ENCODE measurements around the gene LSM3. TPM values are rescaled to one million over a fixed set of nuclear protein-coding genes. Genes with fewer than 3 reads are reported as not detected.

The LSM3 gene
- total RNA-seq, 2 experiments from 2014 or later: 12.4 to 21.9 TPM

DNA sequence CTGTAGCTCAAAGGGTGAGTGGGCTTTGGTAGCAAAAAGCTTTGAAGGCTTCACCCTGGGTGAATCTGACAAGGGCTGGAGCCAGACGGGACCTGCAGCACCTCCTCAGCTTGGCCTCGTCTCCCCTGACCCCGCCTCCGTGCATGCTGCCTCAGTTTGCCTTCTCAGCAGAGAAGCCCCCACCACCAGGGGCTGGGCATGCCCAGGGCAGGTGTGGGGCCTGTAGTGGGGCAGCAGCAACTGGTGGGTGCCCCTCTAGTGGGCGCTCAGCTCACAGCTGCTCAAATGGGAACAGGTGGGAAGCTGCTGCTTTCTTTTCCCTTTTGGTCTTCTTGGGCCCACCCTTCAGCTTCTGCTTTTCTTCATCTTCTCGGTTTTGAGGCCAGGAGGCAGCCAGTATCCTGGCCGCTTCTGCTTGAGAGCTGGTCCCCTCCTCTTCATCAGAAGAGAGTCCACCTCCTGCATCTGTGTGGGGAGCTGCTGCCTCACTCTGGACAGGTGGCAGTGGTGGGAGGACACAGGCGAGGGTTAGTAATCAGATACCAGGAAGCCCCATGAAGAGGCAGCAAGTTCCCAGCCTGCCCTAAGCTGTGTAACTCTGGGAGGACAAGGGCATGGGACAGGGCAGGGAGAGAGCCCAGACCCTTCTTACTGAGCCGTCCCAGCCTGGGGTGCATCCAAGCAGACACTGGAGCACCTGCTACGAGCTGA is 32.8 kb upstream of the LSM3 start:
- intact Hi-C loops (cut with micrococcal nuclease; ENCODE audit: unreplicated experiment): no loop called here
- no peaks in the 10 kb centered on the region for H3K9me2 ChIP-seq (ENCODE audit: insufficient read depth, low read length)
- H3K79me2 ChIP-seq (ENCODE audit: insufficient read depth, low read depth, low read length): no peaks in the 10 kb centered on the region
- H4K20me1 ChIP-seq (ENCODE audit: insufficient read depth, low read length): 0 out of 2 replicates have a peak, but pooled peaks cover 3% of the 10 kb centered on the region
- BruUV-seq (replicated peaks): TSS peak; percentile 65
- H3K4me2 ChIP-seq (ENCODE audit: low read length): no peak overlapping the region
- H3K36me3 ChIP-seq (ENCODE audit: insufficient read depth, low read length): peaks cover 33% of the 10 kb centered on the region
- POLR2A ChIA-PET: interaction anchor here (0.7 kb wide), 2 partner anchors 27 to 1397 kb away, joined by 3 read pairs; no protein-coding TSS in a partner anchor
- CTCF ChIA-PET (ENCODE audit: unreplicated experiment): no interaction called here
- TF ChIP-seq CTCF (conservative IDR thresholded peaks at IDR 0.05; ENCODE audit: low read length) (no peak), EZH2phosphoT487 (IDR thresholded peaks at IDR 0.05; ENCODE audit: borderline replicate concordance, low read depth, low read length) (no peak)
- H2AFZ ChIP-seq (ENCODE audit: low read length): no peak overlapping the region
- DNase-seq (ENCODE audit: low spot score): no peak
- no peaks in the 10 kb centered on the region for H3K4me1 ChIP-seq (ENCODE audit: insufficient read depth, low read length, poor library complexity, severe bottlenecking)
- H3K9me3 ChIP-seq (ENCODE audit: low read length): no peaks in the 10 kb centered on the region
- H3K27ac ChIP-seq (ENCODE audit: low read depth, low read length, poor library complexity, severe bottlenecking): no peak overlapping the region
- H3K4me3 ChIP-seq (ENCODE audit: low read depth, low read length, poor library complexity, severe bottlenecking): no peak overlapping the region

DNA sequence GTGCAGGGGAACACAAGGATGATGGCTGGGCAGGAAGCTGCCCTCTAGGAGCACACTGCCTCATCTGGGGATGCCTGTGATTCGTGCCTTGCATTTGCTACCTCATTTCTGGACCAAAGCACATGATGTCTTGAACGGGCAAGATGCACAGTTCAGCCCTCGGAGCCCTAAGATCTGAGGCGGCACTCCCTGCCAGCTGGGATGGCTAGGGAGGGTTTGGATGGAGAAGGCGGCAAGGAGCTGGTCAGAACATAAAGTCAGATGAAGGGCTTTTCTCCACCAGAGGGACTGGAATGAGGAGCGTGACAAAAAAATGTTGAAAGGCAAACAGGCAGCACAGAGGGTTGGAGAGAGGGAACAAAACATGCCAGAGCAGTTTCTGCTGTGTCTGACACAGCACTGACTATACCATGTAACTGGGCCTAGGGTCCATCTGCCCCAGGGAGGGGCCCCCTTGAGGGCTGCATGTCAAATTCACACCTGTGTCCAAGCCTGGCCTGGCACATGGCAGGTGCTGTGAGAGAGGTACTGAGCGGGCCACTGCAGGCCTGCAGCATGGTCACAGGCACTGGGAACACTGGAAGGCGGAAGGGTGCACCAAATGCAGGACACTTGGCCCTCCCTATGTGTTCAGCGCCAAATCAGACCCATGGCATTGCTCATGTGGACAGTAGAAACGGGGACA is 32.1 kb upstream of the LSM3 start:
- Histone ChIP-seq H3K27ac (ENCODE audit: low read depth, low read length, poor library complexity, severe bottlenecking) (no peak overlapping the region), H4K20me1 (ENCODE audit: insufficient read depth, low read length) (0 out of 2 replicates have a peak, but pooled peaks cover 3% of the 10 kb centered on the region), H3K9me2 (ENCODE audit: insufficient read depth, low read length) (no peaks in the 10 kb centered on the region), H2AFZ (ENCODE audit: low read length) (no peak overlapping the region), H3K79me2 (ENCODE audit: insufficient read depth, low read depth, low read length) (no peaks in the 10 kb centered on the region), H3K4me1 (ENCODE audit: insufficient read depth, low read length, poor library complexity, severe bottlenecking) (no peaks in the 10 kb centered on the region), H3K36me3 (ENCODE audit: insufficient read depth, low read length) (peaks cover 33% of the 10 kb centered on the region), H3K9me3 (ENCODE audit: low read length) (no peaks in the 10 kb centered on the region), H3K4me3 (ENCODE audit: low read depth, low read length, poor library complexity, severe bottlenecking) (no peak overlapping the region), H3K4me2 (ENCODE audit: low read length) (no peak overlapping the region)
- TF ChIP-seq CTCF (conservative IDR thresholded peaks at IDR 0.05; ENCODE audit: low read length) (no peak), EZH2phosphoT487 (IDR thresholded peaks at IDR 0.05; ENCODE audit: borderline replicate concordance, low read depth, low read length) (no peak)
- intact Hi-C loops (cut with micrococcal nuclease; ENCODE audit: unreplicated experiment): no loop called here
- BruUV-seq (replicated peaks): no TSS peak
- CTCF ChIA-PET (ENCODE audit: unreplicated experiment): no interaction called here
- POLR2A ChIA-PET: no interaction called here
- no peak for DNase-seq (ENCODE audit: low spot score)

- TF ChIP-seq EZH2phosphoT487 (IDR thresholded peaks at IDR 0.05; ENCODE audit: borderline replicate concordance, low read depth, low read length) (no peak), CTCF (conservative IDR thresholded peaks at IDR 0.05; ENCODE audit: low read length) (no peak)
- ChIA-PET POLR2A (no interaction called here), CTCF (ENCODE audit: unreplicated experiment) (no interaction called here)
- H3K36me3 ChIP-seq (ENCODE audit: insufficient read depth, low read length): peaks cover 31% of the 10 kb centered on the region
- H2AFZ ChIP-seq (ENCODE audit: low read length): no peak overlapping the region
- no peak overlapping the region for H3K27ac ChIP-seq (ENCODE audit: low read depth, low read length, poor library complexity, severe bottlenecking)
- H3K4me3 ChIP-seq (ENCODE audit: low read depth, low read length, poor library complexity, severe bottlenecking): no peak overlapping the region
- H3K9me3 ChIP-seq (ENCODE audit: low read length): no peaks in the 10 kb centered on the region
- H3K4me2 ChIP-seq (ENCODE audit: low read length): no peak overlapping the region
- BruUV-seq (replicated peaks): no TSS peak
- intact Hi-C loops (cut with micrococcal nuclease; ENCODE audit: unreplicated experiment): no loop called here
- H3K79me2 ChIP-seq (ENCODE audit: insufficient read depth, low read depth, low read length): no peaks in the 10 kb centered on the region
- DNase-seq (ENCODE audit: low spot score): no peak
- H4K20me1 ChIP-seq (ENCODE audit: insufficient read depth, low read length): 0 out of 2 replicates have a peak, but pooled peaks cover 3% of the 10 kb centered on the region
- H3K9me2 ChIP-seq (ENCODE audit: insufficient read depth, low read length): no peaks in the 10 kb centered on the region
- no peaks in the 10 kb centered on the region for H3K4me1 ChIP-seq (ENCODE audit: insufficient read depth, low read length, poor library complexity, severe bottlenecking)
Observed at GRCh38 chr3:14147066-14147435, 31.6 kb upstream of the LSM3 start.
